ENCODE data around the gene WNK1.
"Not testable (repeated sequence)": the region's sequence is repeated elsewhere in the genome, so short reads cannot be mapped to it uniquely, and the experiment has no call there.

Gene WNK1

GRCh38 chr12:751999-752694, at the start of gene WNK1:
Gene WNK1, plus strand, starts transcription at chr12:752579. Its CDS starts 987 bp downstream, at chr12:753566.
- DNase-seq (ENCODE audit: low read depth, low spot score), result peak; percentile 99

- no peak for DNase-seq (ENCODE audit: low read depth, low spot score)
Measured at GRCh38 chr12:704516-705242, 47.7 kb upstream of the WNK1 start.

GRCh38 chr12:708084-708483, 44.3 kb upstream of the WNK1 start:
- not testable (repeated sequence) for DNase-seq (ENCODE audit: low read depth, low spot score)

- no peak for DNase-seq (ENCODE audit: low read depth, low spot score)
Measured at GRCh38 chr12:709455-710020, 42.8 kb upstream of the WNK1 start.

GRCh38 chr12:712172-712863, 40.1 kb upstream of the WNK1 start:
- no peak for DNase-seq (ENCODE audit: low read depth, low spot score)

- DNase-seq (ENCODE audit: low read depth, low spot score), result no peak
Measured at GRCh38 chr12:713281-713875, 39.0 kb upstream of the WNK1 start.

- no peak for DNase-seq (ENCODE audit: low read depth, low spot score)
Measured at GRCh38 chr12:716506-716905, 35.9 kb upstream of the WNK1 start.

- DNase-seq (ENCODE audit: low read depth, low spot score), result no peak
Measured at GRCh38 chr12:718756-719102, 33.6 kb upstream of the WNK1 start.

GRCh38 chr12:720231-720941, 32.0 kb upstream of the WNK1 start:
- DNase-seq (ENCODE audit: low read depth, low spot score), result no peak

GRCh38 chr12:724194-724855, 28.1 kb upstream of the WNK1 start:
- DNase-seq (ENCODE audit: low read depth, low spot score), result peak; percentile 50

- DNase-seq (ENCODE audit: low read depth, low spot score), result no peak
Measured at GRCh38 chr12:725076-725475, 27.3 kb upstream of the WNK1 start.

- no peak for DNase-seq (ENCODE audit: low read depth, low spot score)
Measured at GRCh38 chr12:726281-727140, 25.9 kb upstream of the WNK1 start.

GRCh38 chr12:727321-727720, 25.1 kb upstream of the WNK1 start:
- DNase-seq (ENCODE audit: low read depth, low spot score), result no peak

- no peak for DNase-seq (ENCODE audit: low read depth, low spot score)
Measured at GRCh38 chr12:728781-729180, 23.6 kb upstream of the WNK1 start.

GRCh38 chr12:729221-729620, 23.2 kb upstream of the WNK1 start:
- DNase-seq (ENCODE audit: low read depth, low spot score), result no peak

- no peak for DNase-seq (ENCODE audit: low read depth, low spot score)
Measured at GRCh38 chr12:730550-730949, 21.8 kb upstream of the WNK1 start.

GRCh38 chr12:737122-737739, 15.1 kb upstream of the WNK1 start:
- no peak for DNase-seq (ENCODE audit: low read depth, low spot score)

GRCh38 chr12:738712-739111, 13.7 kb upstream of the WNK1 start:
- DNase-seq (ENCODE audit: low read depth, low spot score), result no peak

GRCh38 chr12:739349-739748, 13.0 kb upstream of the WNK1 start:
- DNase-seq (ENCODE audit: low read depth, low spot score), result no peak
